Mucosa of stomach (tissue), 1 donor: ENCODE measurements around the gene LRRC27.

Experiments
- H3K27me3 ChIP-seq: one replicate; pipeline ENCODE4 v1.7.0; 2013; ENCODE audit warnings: mild to moderate bottlenecking, low read length; ENCODE audit not compliant: control insufficient read depth, insufficient read depth
- H3K36me3 ChIP-seq: one replicate; pipeline ENCODE4 v1.7.0; 2013; ENCODE audit warnings: low read length; ENCODE audit not compliant: control insufficient read depth, insufficient read depth
- H3K4me1 ChIP-seq: one replicate; pipeline ENCODE4 v1.7.0; 2013; ENCODE audit warnings: mild to moderate bottlenecking, low read length; ENCODE audit not compliant: control insufficient read depth, insufficient read depth
- H3K4me3 ChIP-seq: one replicate; pipeline ENCODE4 v1.7.0; 2013; ENCODE audit warnings: low read length
- H3K9ac ChIP-seq: one replicate; pipeline ENCODE4 v1.7.0; 2013; ENCODE audit warnings: mild to moderate bottlenecking, low read length, moderate library complexity
- H3K9me3 ChIP-seq: one replicate; pipeline ENCODE4 v1.7.0; 2013; ENCODE audit warnings: mild to moderate bottlenecking, low read length, moderate library complexity; ENCODE audit not compliant: control insufficient read depth
- donor health status: Pancreatic carcinoma.

Gene LRRC27

GRCh38 chr10:132404169-132404880 is 72.3 kb downstream of the LRRC27 start:
- Histone ChIP-seq H3K4me3 (no peak overlapping the region), H3K9ac (no peak overlapping the region), H3K9me3 (no peaks in the 10 kb centered on the region), H3K27me3 (no peaks in the 10 kb centered on the region), H3K36me3 (peaks cover 18% of the 10 kb centered on the region), H3K4me1 (peaks cover 90% of the 10 kb centered on the region)

GRCh38 chr10:132404911-132405462 is 73.0 kb downstream of the LRRC27 start:
- H3K4me1 ChIP-seq, result peaks cover 90% of the 10 kb centered on the region
- no peak overlapping the region for H3K9ac ChIP-seq
- H3K9me3 ChIP-seq, result no peaks in the 10 kb centered on the region
- peaks cover 18% of the 10 kb centered on the region for H3K36me3 ChIP-seq
- no peaks in the 10 kb centered on the region for H3K27me3 ChIP-seq
- H3K4me3 ChIP-seq, result no peak overlapping the region

GRCh38 chr10:132405463-132405991 is 73.5 kb downstream of the LRRC27 start:
- Histone ChIP-seq H3K4me3 (no peak overlapping the region), H3K9me3 (no peaks in the 10 kb centered on the region), H3K9ac (no peak overlapping the region), H3K27me3 (no peaks in the 10 kb centered on the region), H3K36me3 (peaks cover 18% of the 10 kb centered on the region), H3K4me1 (peaks cover 90% of the 10 kb centered on the region)

- peaks cover 90% of the 10 kb centered on the region for H3K4me1 ChIP-seq
- no peaks in the 10 kb centered on the region for H3K27me3 ChIP-seq
- peaks cover 18% of the 10 kb centered on the region for H3K36me3 ChIP-seq
- no peak overlapping the region for H3K4me3 ChIP-seq
- peak overlapping the region; percentile 84 for H3K9ac ChIP-seq
- H3K9me3 ChIP-seq, result no peaks in the 10 kb centered on the region
These were observed 74.2 kb downstream of the LRRC27 start for GRCh38 chr10:132406181-132406580.

- H3K9me3 ChIP-seq, result no peaks in the 10 kb centered on the region
- H3K9ac ChIP-seq, result peak overlapping the region; percentile 84
These were observed 74.8 kb downstream of the LRRC27 start for GRCh38 chr10:132406750-132407149.

GRCh38 chr10:132407243-132407746 is 75.3 kb downstream of the LRRC27 start:
- Histone ChIP-seq H3K27me3 (no peaks in the 10 kb centered on the region), H3K4me1 (peaks cover 90% of the 10 kb centered on the region), H3K9me3 (no peaks in the 10 kb centered on the region), H3K9ac (peak overlapping the region; percentile 84), H3K36me3 (peaks cover 18% of the 10 kb centered on the region), H3K4me3 (peak overlapping the region; percentile 16)

More at GRCh38 chr10:132406750-132407149, 74.8 kb downstream of the LRRC27 start:
- H3K4me3 ChIP-seq, result no peak overlapping the region
- peaks cover 18% of the 10 kb centered on the region for H3K36me3 ChIP-seq
- peaks cover 90% of the 10 kb centered on the region for H3K4me1 ChIP-seq
- H3K27me3 ChIP-seq, result no peaks in the 10 kb centered on the region

- Histone ChIP-seq H3K9ac (peak overlapping the region; percentile 84), H3K36me3 (peaks cover 18% of the 10 kb centered on the region), H3K4me1 (peaks cover 90% of the 10 kb centered on the region), H3K27me3 (no peaks in the 10 kb centered on the region), H3K4me3 (peak overlapping the region; percentile 16), H3K9me3 (no peaks in the 10 kb centered on the region)
These were observed 75.9 kb downstream of the LRRC27 start for GRCh38 chr10:132407846-132408278.

- peaks cover 88% of the 10 kb centered on the region for H3K4me1 ChIP-seq
- no peaks in the 10 kb centered on the region for H3K27me3 ChIP-seq
- H3K9ac ChIP-seq, result peak overlapping the region; percentile 84
- H3K9me3 ChIP-seq, result no peaks in the 10 kb centered on the region
- H3K36me3 ChIP-seq, result peaks cover 18% of the 10 kb centered on the region
- peak overlapping the region; percentile 37 for H3K4me3 ChIP-seq
These were observed 76.4 kb downstream of the LRRC27 start for GRCh38 chr10:132408367-132408781.

GRCh38 chr10:132408823-132409666 is 77.1 kb downstream of the LRRC27 start:
- Histone ChIP-seq H3K27me3 (no peaks in the 10 kb centered on the region), H3K4me1 (peaks cover 88% of the 10 kb centered on the region), H3K9me3 (no peaks in the 10 kb centered on the region), H3K4me3 (peak overlapping the region; percentile 37), H3K9ac (peak overlapping the region; percentile 84), H3K36me3 (peaks cover 18% of the 10 kb centered on the region)

- no peaks in the 10 kb centered on the region for H3K9me3 ChIP-seq
- peaks cover 18% of the 10 kb centered on the region for H3K36me3 ChIP-seq
- peaks cover 84% of the 10 kb centered on the region for H3K4me1 ChIP-seq
- H3K4me3 ChIP-seq, result no peak overlapping the region
- H3K27me3 ChIP-seq, result no peaks in the 10 kb centered on the region
- H3K9ac ChIP-seq, result peak overlapping the region; percentile 84
These were observed 77.7 kb downstream of the LRRC27 start for GRCh38 chr10:132409667-132410028.

- Histone ChIP-seq H3K4me1 (peaks cover 81% of the 10 kb centered on the region), H3K4me3 (no peak overlapping the region), H3K9ac (peak overlapping the region; percentile 84), H3K9me3 (no peaks in the 10 kb centered on the region), H3K36me3 (peaks cover 18% of the 10 kb centered on the region), H3K27me3 (no peaks in the 10 kb centered on the region)
These were observed 78.2 kb downstream of the LRRC27 start for GRCh38 chr10:132410056-132410778.
